HFFc6 (cell line): ENCODE data around the gene NMRK2. TPM values are rescaled to one million over a fixed set of nuclear protein-coding genes. Genes with fewer than 3 reads are reported as not detected.
A peak's percentile ranks its signal among the peaks of the same experiment; 100 is the strongest.

ENCODE experiments used
- DNase-seq: peaks from one replicate; pipeline ENCODE4 v3.0.0-alpha.2; 2018
- H3K27ac Mint-ChIP-seq: 2 replicates; pipeline ENCODE4 v1.8.0; 2020; ENCODE audit warnings: mild to moderate bottlenecking, mixed read lengths
- H3K27me3 Mint-ChIP-seq: 2 replicates; pipeline ENCODE4 v1.8.0; 2021; ENCODE audit warnings: mild to moderate bottlenecking, moderate library complexity, mixed read lengths; ENCODE audit not compliant: insufficient read depth
- H3K36me3 Mint-ChIP-seq: 2 replicates; pipeline ENCODE4 v1.8.0; 2021; ENCODE audit warnings: low read depth, mixed read lengths
- H3K4me1 Mint-ChIP-seq: 2 replicates; pipeline ENCODE4 v1.8.0; 2020; ENCODE audit warnings: low read depth, mixed read lengths
- H3K4me3 Mint-ChIP-seq: 2 replicates; pipeline ENCODE4 v1.8.0; 2020; ENCODE audit warnings: mild to moderate bottlenecking, moderate library complexity, mixed read lengths
- H3K9me3 Mint-ChIP-seq: 2 replicates; pipeline ENCODE4 v1.8.0; 2020; ENCODE audit warnings: mild to moderate bottlenecking, mixed read lengths
- CTCF ChIP-seq: fragments of 200-600 bp; sonication (generic); IDR thresholded peaks from 2 replicates; pipeline ENCODE4 v1.5.0; 2021; ENCODE audit warnings: antibody characterized with exemption, mild to moderate bottlenecking
- total RNA-seq, 6 experiments: library from RNA; stranded (reverse); fragmentation: NEBNext Ultra II Directional; extraction: Animal tissue kit (Norgen Biotek cat#: 25700); gene quantifications; 2 replicates in 1 of 6; 3 replicates in 5 of 6; pipeline ENCODE4 v1.2.3, GENCODE V29; 2021

NMRK2 gene
- total RNA-seq, 6 experiments from 2014 or later: not detected

GRCh38 chr19:3984908-3985642, 52.2 kb downstream of the NMRK2 start, which contains the start of gene EEF2:
EEF2 (minus strand) TSS chr19:3985463; CDS start chr19:3985380, 83 bp downstream.
- peaks cover 48% of the 10 kb centered on the region for H3K4me1 Mint-ChIP-seq
- H3K27ac Mint-ChIP-seq: peak within 1 kb of the TSS; percentile 98
- DNase-seq: peak; percentile 86

GRCh38 chr19:3985643-3986259, 52.9 kb downstream of the NMRK2 start:
- H3K4me3 Mint-ChIP-seq: peak overlapping the region; percentile 99

More at GRCh38 chr19:3984908-3985642, 52.2 kb downstream of the NMRK2 start, which contains the start of gene EEF2:
- no peak for TF ChIP-seq CTCF
- H3K9me3 Mint-ChIP-seq: peaks cover 12% of the 10 kb centered on the region
- peaks cover 36% of the 10 kb centered on the region for H3K36me3 Mint-ChIP-seq
- H3K27me3 Mint-ChIP-seq: peaks cover 41% of the 10 kb centered on the region
- peak within 1 kb of the TSS; percentile 99 for H3K4me3 Mint-ChIP-seq

GRCh38 chr19:3986260-3987041, 53.6 kb downstream of the NMRK2 start:
- Mint-ChIP-seq H3K27me3 (peaks cover 35% of the 10 kb centered on the region), H3K9me3 (peaks cover 17% of the 10 kb centered on the region), H3K4me1 (peaks cover 48% of the 10 kb centered on the region), H3K27ac (peak overlapping the region; percentile 39), H3K4me3 (peak overlapping the region; percentile 99), H3K36me3 (peaks cover 31% of the 10 kb centered on the region)
- DNase-seq: peak; percentile 79
- peak; percentile 75 for TF ChIP-seq CTCF

More at GRCh38 chr19:3985643-3986259, 52.9 kb downstream of the NMRK2 start:
- H3K27me3 Mint-ChIP-seq: peaks cover 40% of the 10 kb centered on the region
- DNase-seq: no peak
- peaks cover 14% of the 10 kb centered on the region for H3K9me3 Mint-ChIP-seq
- peak overlapping the region; percentile 98 for H3K27ac Mint-ChIP-seq
- H3K36me3 Mint-ChIP-seq: peaks cover 36% of the 10 kb centered on the region
- H3K4me1 Mint-ChIP-seq: peaks cover 51% of the 10 kb centered on the region
- no peak for TF ChIP-seq CTCF

GRCh38 chr19:3987619-3988371, 54.9 kb downstream of the NMRK2 start:
- peaks cover 25% of the 10 kb centered on the region for H3K36me3 Mint-ChIP-seq
- peak overlapping the region; percentile 99 for H3K4me3 Mint-ChIP-seq
- TF ChIP-seq CTCF: peak; percentile 92
- peaks cover 17% of the 10 kb centered on the region for H3K9me3 Mint-ChIP-seq
- peaks cover 43% of the 10 kb centered on the region for H3K4me1 Mint-ChIP-seq
- H3K27me3 Mint-ChIP-seq: peaks cover 30% of the 10 kb centered on the region
- DNase-seq: peak; percentile 65
- peak overlapping the region; percentile 79 for H3K27ac Mint-ChIP-seq

- no peak for DNase-seq
- no peak for TF ChIP-seq CTCF
- Mint-ChIP-seq H3K36me3 (no peaks in the 10 kb centered on the region), H3K27me3 (peaks cover 5% of the 10 kb centered on the region; the same call in 1 of the 2 replicates), H3K27ac (peak overlapping the region; percentile 69; the same call in 1 of the 2 replicates), H3K4me3 (peak overlapping the region; percentile 41; the same call in 1 of the 2 replicates), H3K9me3 (peaks cover 5% of the 10 kb centered on the region), H3K4me1 (peaks cover 25% of the 10 kb centered on the region)
These were observed 57.9 kb downstream of the NMRK2 start for GRCh38 chr19:3990815-3991117.
